GM19395 (cell line): Measurements from ENCODE around the gene RRM2.
"Not testable (repeated sequence)": the region's sequence is repeated elsewhere in the genome, so short reads cannot be mapped to it uniquely, and the experiment has no call there.

Experiments
- ATAC-seq: cut with Tn5 transposase; IDR thresholded peaks from one replicate; pipeline ENCODE4 v1.9.1; 2021; ENCODE audit warnings: mild to moderate bottlenecking, moderate library complexity; ENCODE audit not compliant: unreplicated experiment

Gene RRM2

GRCh38 chr2:10132043-10132575, 9.6 kb downstream of the RRM2 start:
- no peak for ATAC-seq

GRCh38 chr2:10132596-10132995, 10.1 kb downstream of the RRM2 start:
- ATAC-seq, result no peak

GRCh38 chr2:10132996-10133647, 10.6 kb downstream of the RRM2 start:
- no peak for ATAC-seq

- ATAC-seq, result no peak
These were observed 13.0 kb downstream of the RRM2 start for GRCh38 chr2:10135296-10136089.

- no peak for ATAC-seq
These were observed 13.8 kb downstream of the RRM2 start for GRCh38 chr2:10136101-10136934.

- no peak for ATAC-seq
These were observed 14.7 kb downstream of the RRM2 start for GRCh38 chr2:10137053-10137843.

GRCh38 chr2:10139536-10139935, 17.0 kb downstream of the RRM2 start:
- no peak for ATAC-seq

- no peak for ATAC-seq
These were observed 18.5 kb downstream of the RRM2 start for GRCh38 chr2:10140841-10141610.

- no peak for ATAC-seq
These were observed 19.4 kb downstream of the RRM2 start for GRCh38 chr2:10141736-10142639.

- no peak for ATAC-seq
These were observed 20.1 kb downstream of the RRM2 start for GRCh38 chr2:10142640-10142965.

- no peak for ATAC-seq
These were observed 22.4 kb downstream of the RRM2 start for GRCh38 chr2:10144771-10145518.

GRCh38 chr2:10145519-10146357, 23.2 kb downstream of the RRM2 start:
- no peak for ATAC-seq

- ATAC-seq, result no peak
These were observed 23.9 kb downstream of the RRM2 start for GRCh38 chr2:10146366-10147005.

- ATAC-seq, result not testable (repeated sequence)
These were observed 24.6 kb downstream of the RRM2 start for GRCh38 chr2:10147050-10147660.

- no peak for ATAC-seq
These were observed 25.7 kb downstream of the RRM2 start for GRCh38 chr2:10148268-10148667.

GRCh38 chr2:10149635-10150034, 27.1 kb downstream of the RRM2 start:
- ATAC-seq, result no peak
